Endothelial cell of umbilical vein (primary cell): ENCODE data around the gene ABCA3. TPM values are rescaled to one million over a fixed set of nuclear protein-coding genes. Genes with fewer than 3 reads are reported as not detected.

ENCODE experiments used
- BruUV-seq: library from RNA; stranded (reverse); fragments of 400-500 nt; replicated peaks from 2 replicates; lab custom pipeline; 2021; lab: Mats Ljungman, UMichigan
- CTCF ChIA-PET: fragments of 300-600, 350-600 bp; sonication (Branson Sonifier 250); formaldehyde crosslinking; loops from one replicate; lab custom pipeline; 2021; ENCODE audit warnings: antibody characterized with exemption, inconsistent platforms; lab: Charles Lee
- POLR2A ChIA-PET: fragments of 300-600, 350-600 bp; sonication (Branson Sonifier 250); formaldehyde crosslinking; loops from one replicate; lab custom pipeline; 2021; ENCODE audit warnings: antibody characterized with exemption, inconsistent platforms; lab: Charles Lee
- DNase-seq: peaks from one replicate; pipeline ENCODE4 v3.0.0-alpha.2; 2011; ENCODE audit warnings: low read depth, low spot score
- FAIRE-seq: peaks from 2 replicates; lab custom pipeline; 2011; peaks lifted over from hg19 to GRCh38; lab: Jason Lieb, UNC
- H2AFZ ChIP-seq: 2 replicates; pipeline ENCODE4 v1.6.0; 2012; ENCODE audit warnings: low read depth, low read length, control low read depth, inconsistent platforms
- H3K27ac ChIP-seq: 2 replicates; pipeline ENCODE4 v1.5.1; 2011; ENCODE audit warnings: low read depth, mild to moderate bottlenecking, control low read depth, low read length, moderate library complexity; ENCODE audit not compliant: insufficient read depth
- H3K27me3 ChIP-seq, 2 experiments: 2 replicates each; pipeline versions ENCODE4 v1.6.0 to v1.6.1; 2011; ENCODE audit warnings: low read length in 2 of 2, mixed read lengths in 1 of 2; ENCODE audit not compliant: control insufficient read depth in 2 of 2, insufficient read depth in 2 of 2
- H3K36me3 ChIP-seq, 2 experiments: 2 replicates in 1 of 2; 3 replicates in 1 of 2; pipeline ENCODE4 v1.5.1; 2011; ENCODE audit warnings: low read length in 2 of 2, mild to moderate bottlenecking in 1 of 2, moderate library complexity in 1 of 2; ENCODE audit not compliant: control insufficient read depth in 2 of 2, insufficient read depth in 2 of 2; ENCODE audit errors: extremely low read depth in 1 of 2
- H3K4me1 ChIP-seq: 3 replicates; pipeline ENCODE4 v1.5.1; 2011; ENCODE audit warnings: mild to moderate bottlenecking, low read length; ENCODE audit not compliant: control insufficient read depth, insufficient read depth; ENCODE audit errors: extremely low read depth
- H3K4me2 ChIP-seq: 2 replicates; pipeline ENCODE4 v1.6.1; 2011; ENCODE audit warnings: low read length, control low read depth, mixed read lengths; ENCODE audit not compliant: insufficient read depth
- H3K4me3 ChIP-seq, 3 experiments: fragments of 200-600 bp in 1 of 3; sonication (generic), shearing (Covaris generic) in 1 of 3; replicated peaks in 1 of 3; 2 replicates each; pipeline ENCODE4 v1.5.1; 2011 to 2016; ENCODE audit warnings: control low read depth in 3 of 3, low read length in 3 of 3, mild to moderate bottlenecking in 2 of 3, inconsistent platforms in 1 of 3, low read depth in 1 of 3, moderate library complexity in 1 of 3; ENCODE audit not compliant: insufficient read depth in 1 of 3
- H3K79me2 ChIP-seq: 2 replicates; pipeline ENCODE4 v1.6.0; 2012; ENCODE audit warnings: low read length, inconsistent platforms; ENCODE audit not compliant: control insufficient read depth, insufficient read depth
- H3K9ac ChIP-seq: replicated peaks from 2 replicates; pipeline ENCODE3; 2011; ENCODE audit warnings: low read length, control low read depth; ENCODE audit not compliant: insufficient read depth; ENCODE audit errors: extremely low read depth
- H3K9me1 ChIP-seq: replicated peaks from 3 replicates; pipeline ENCODE4 v1.6.0; 2011; ENCODE audit warnings: mild to moderate bottlenecking, low read length; ENCODE audit not compliant: control insufficient read depth, insufficient read depth; ENCODE audit errors: extremely low read depth
- H3K9me3 ChIP-seq: replicated peaks from 2 replicates; pipeline ENCODE4 v1.5.1; 2012; ENCODE audit warnings: low read length, inconsistent platforms; ENCODE audit not compliant: control insufficient read depth, insufficient read depth
- H4K20me1 ChIP-seq: replicated peaks from 2 replicates; pipeline ENCODE3; 2011; ENCODE audit warnings: mild to moderate bottlenecking, low read length; ENCODE audit not compliant: control insufficient read depth, insufficient read depth; ENCODE audit errors: extremely low read depth
- EZH2 ChIP-seq: IDR thresholded peaks from 2 replicates; pipeline ENCODE4 v1.6.1; 2012; ENCODE audit warnings: borderline replicate concordance, low read depth, mild to moderate bottlenecking, moderate library complexity, low read length, inconsistent platforms; ENCODE audit not compliant: severe bottlenecking
- FOS ChIP-seq: IDR thresholded peaks from 2 replicates; pipeline ENCODE4 v1.6.1; 2011; ENCODE audit warnings: mild to moderate bottlenecking, low read length, moderate library complexity, borderline replicate concordance; ENCODE audit not compliant: insufficient read depth
- GATA2 ChIP-seq: IDR thresholded peaks from 2 replicates; pipeline ENCODE4 v1.7.0; 2011; ENCODE audit warnings: low read depth, mild to moderate bottlenecking, moderate library complexity, mixed read lengths, low read length; ENCODE audit not compliant: insufficient read length, insufficient read depth
- JUN ChIP-seq: IDR thresholded peaks from 2 replicates; pipeline ENCODE4 v1.6.1; 2011; ENCODE audit warnings: borderline replicate concordance, low read depth; ENCODE audit not compliant: insufficient read length, insufficient read depth
- MYC ChIP-seq: IDR thresholded peaks from one replicate; pipeline ENCODE4 v1.6.1; 2011; ENCODE audit warnings: mild to moderate bottlenecking, low read depth, low read length
- POLR2A ChIP-seq: IDR thresholded peaks from 2 replicates; pipeline ENCODE4 v1.6.1; 2012; ENCODE audit warnings: low read depth, mild to moderate bottlenecking, control low read depth, low read length
- POLR2AphosphoS5 ChIP-seq: IDR thresholded peaks from 2 replicates; pipeline ENCODE4 v1.6.1; 2012; ENCODE audit warnings: low read depth, mild to moderate bottlenecking, control low read depth, low read length, moderate library complexity; ENCODE audit not compliant: insufficient read depth
- dilution Hi-C: fragments of 300-500 bp; cut with MboI; formaldehyde crosslinking; loops from one replicate; pipeline ENCODE4 v1.15.0; 2019; ENCODE audit warnings: low sequenced_read_pairs; ENCODE audit not compliant: extremely low pct_ligation_motif_present
- intact Hi-C: fragments of 100-400 bp; cut with micrococcal nuclease; formaldehyde crosslinking; loops from one replicate; pipeline ENCODE4 v1.10.0; 2022
- polyA plus RNA-seq, 4 experiments: library from polyadenylated mRNA; depleted of rRNA in 3 of 4; stranded (reverse) in 3 of 4; unstranded in 1 of 4; fragments of >200 nt; gene quantifications; 2 replicates each; pipeline versions ENCODE4 v1.2.1 to v1.2.3, GENCODE V29; 2011 to 2012; ENCODE audit warnings: missing spikeins in 1 of 4
- total RNA-seq: library from RNA; stranded (reverse); gene quantifications from 2 replicates; pipeline ENCODE4 v1.2.3, GENCODE V29; 2021
- TF ChIP-seq, protein P1 (sequence below): IDR thresholded peaks from 2 replicates; pipeline ENCODE4 v1.6.1; 2011; ENCODE audit not compliant: insufficient read depth, insufficient read length
- TF ChIP-seq, protein P2 (sequence below), 2 donors: IDR thresholded peaks; 1 replicate in 1 of 2; 2 replicates in 1 of 2; pipeline ENCODE4 v1.5.1; 2011; ENCODE audit warnings: low read length in 2 of 2, mild to moderate bottlenecking in 2 of 2, moderate library complexity in 2 of 2, control low read depth in 1 of 2, inconsistent platforms in 1 of 2, low read depth in 1 of 2; ENCODE audit not compliant: insufficient read depth in 1 of 2; ENCODE audit errors: extremely low read depth in 1 of 2

ABCA3 gene
- total and polyA plus RNA-seq, 2 donors (not counting 3 experiments of a cell fraction or from before 2014, with no cell fraction given) = 13.5 to 36.0 TPM

DNA sequence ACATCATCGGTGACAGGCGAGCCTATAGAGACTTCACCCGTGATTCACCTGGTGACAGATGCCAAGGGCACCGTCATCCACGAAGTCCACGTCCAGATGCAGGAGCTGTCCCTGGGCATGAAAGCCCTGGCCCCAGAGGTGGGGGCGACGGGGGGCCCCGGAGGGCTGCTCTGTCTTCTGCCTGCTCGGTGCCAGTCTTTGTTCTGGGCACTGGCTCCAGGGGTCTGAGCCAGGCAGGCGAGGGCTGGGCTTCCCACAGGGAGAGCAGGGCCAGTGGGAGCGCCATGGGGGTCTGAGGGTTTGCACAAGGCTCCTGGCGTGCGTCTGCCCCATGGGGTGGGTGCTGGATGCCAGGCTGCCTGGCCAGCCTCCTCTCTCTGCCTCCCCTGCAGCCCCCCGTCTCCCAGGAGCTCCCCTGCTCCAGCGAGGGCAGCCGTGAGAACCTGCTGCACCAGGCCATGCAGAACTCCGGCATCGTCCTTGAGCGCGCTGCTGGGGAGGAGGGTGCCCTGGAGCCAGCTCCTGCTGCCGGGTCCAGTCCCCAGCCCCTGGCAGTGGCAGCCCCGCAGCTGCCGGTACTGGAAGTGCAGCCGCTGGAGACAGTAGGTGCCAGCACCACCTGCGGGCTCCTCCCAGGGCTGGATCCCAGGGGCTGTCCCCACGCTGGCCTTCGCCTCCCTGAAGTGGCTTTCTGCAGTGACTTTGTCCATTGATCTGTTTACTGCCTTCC is 107.3 kb downstream of the ABCA3 start:
- ChIA-PET POLR2A (no interaction called here), CTCF (no interaction called here)
- Histone ChIP-seq H3K4me2 (no peak overlapping the region), H4K20me1 (no peaks in the 10 kb centered on the region), H3K27ac (no peak overlapping the region), H3K9me3 (no peaks in the 10 kb centered on the region), H2AFZ (no peak overlapping the region), H3K9me1 (no peaks in the 10 kb centered on the region), H3K36me3 (peaks cover 9 to 48% of the 10 kb centered on the region in 2 experiments), H3K79me2 (no peaks in the 10 kb centered on the region), H3K4me3 (no peak overlapping the region), H3K9ac (no peak overlapping the region), H3K27me3 (peaks cover 5 to 18% of the 10 kb centered on the region in 2 experiments), H3K4me1 (peaks cover 10% of the 10 kb centered on the region)
- intact Hi-C loops (no loop called here), dilution Hi-C loops (no loop called here)
- no peak for TF ChIP-seq EZH2
- TF ChIP-seq POLR2AphosphoS5 = no peak
- TF ChIP-seq POLR2A = no peak
- TF ChIP-seq, protein P1, sequence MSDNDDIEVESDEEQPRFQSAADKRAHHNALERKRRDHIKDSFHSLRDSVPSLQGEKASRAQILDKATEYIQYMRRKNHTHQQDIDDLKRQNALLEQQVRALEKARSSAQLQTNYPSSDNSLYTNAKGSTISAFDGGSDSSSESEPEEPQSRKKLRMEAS = no peak
- TF ChIP-seq, protein P2, sequence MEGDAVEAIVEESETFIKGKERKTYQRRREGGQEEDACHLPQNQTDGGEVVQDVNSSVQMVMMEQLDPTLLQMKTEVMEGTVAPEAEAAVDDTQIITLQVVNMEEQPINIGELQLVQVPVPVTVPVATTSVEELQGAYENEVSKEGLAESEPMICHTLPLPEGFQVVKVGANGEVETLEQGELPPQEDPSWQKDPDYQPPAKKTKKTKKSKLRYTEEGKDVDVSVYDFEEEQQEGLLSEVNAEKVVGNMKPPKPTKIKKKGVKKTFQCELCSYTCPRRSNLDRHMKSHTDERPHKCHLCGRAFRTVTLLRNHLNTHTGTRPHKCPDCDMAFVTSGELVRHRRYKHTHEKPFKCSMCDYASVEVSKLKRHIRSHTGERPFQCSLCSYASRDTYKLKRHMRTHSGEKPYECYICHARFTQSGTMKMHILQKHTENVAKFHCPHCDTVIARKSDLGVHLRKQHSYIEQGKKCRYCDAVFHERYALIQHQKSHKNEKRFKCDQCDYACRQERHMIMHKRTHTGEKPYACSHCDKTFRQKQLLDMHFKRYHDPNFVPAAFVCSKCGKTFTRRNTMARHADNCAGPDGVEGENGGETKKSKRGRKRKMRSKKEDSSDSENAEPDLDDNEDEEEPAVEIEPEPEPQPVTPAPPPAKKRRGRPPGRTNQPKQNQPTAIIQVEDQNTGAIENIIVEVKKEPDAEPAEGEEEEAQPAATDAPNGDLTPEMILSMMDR (IDR thresholded peaks at IDR 0.05; ENCODE audit: extremely low read depth in 1 of 2, insufficient read depth in 1 of 2, low read depth in 1 of 2, low read length in 2 of 2) = no peak
- no peak for TF ChIP-seq FOS
- no peak for TF ChIP-seq GATA2
- TF ChIP-seq JUN = no peak
- no peak for TF ChIP-seq MYC
- DNase-seq = no peak
- no TSS peak for BruUV-seq
- no peak for FAIRE-seq
